ENCODE results near the gene STXBP2.

The STXBP2 gene

DNA sequence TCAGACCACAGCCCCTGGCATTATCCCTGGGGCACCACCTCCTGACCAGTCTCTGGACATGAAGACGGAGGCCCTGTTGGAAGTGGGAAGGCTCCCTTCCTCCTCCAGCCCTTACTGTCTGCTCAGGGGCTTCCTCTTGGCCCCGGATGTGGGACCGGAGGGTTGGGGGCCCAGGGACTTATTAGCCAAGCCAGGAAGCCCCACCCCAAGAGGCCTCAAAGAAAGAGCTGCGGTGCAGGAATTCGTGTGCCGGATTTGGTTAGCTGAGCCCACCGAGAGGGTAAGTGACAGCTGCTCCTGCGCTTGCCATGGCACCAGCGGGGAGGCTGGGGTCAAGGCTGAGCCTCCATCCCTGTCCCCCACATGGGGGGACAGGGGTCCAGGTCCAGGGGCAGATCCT lies 31.9 kb downstream of the STXBP2 start, which contains the start of gene RETN:
Gene RETN, plus strand, starts transcription at position 208 of the 400 bp plus-strand sequence. CDS start 278 bp downstream, outside the sequence.
- no peak within 1 kb of the TSS for H3K4me3 ChIP-seq (IDR thresholded peaks at IDR 0.05; ENCODE audit: insufficient read depth, low read depth, low read length)
- H3K27ac ChIP-seq, result no peak within 1 kb of the TSS
- no peaks in the 10 kb centered on the region for H3K79me2 ChIP-seq (ENCODE audit: insufficient read depth, low read depth)
- no peaks in the 10 kb centered on the region for H3K36me3 ChIP-seq (ENCODE audit: insufficient read depth)
- no peak within 1 kb of the TSS for H3K9ac ChIP-seq
- no peaks in the 10 kb centered on the region for H3K4me1 ChIP-seq (ENCODE audit: low read depth, poor library complexity, severe bottlenecking)
- no peak within 1 kb of the TSS for H2AFZ ChIP-seq (ENCODE audit: low read depth)
- TF ChIP-seq, protein P1, sequence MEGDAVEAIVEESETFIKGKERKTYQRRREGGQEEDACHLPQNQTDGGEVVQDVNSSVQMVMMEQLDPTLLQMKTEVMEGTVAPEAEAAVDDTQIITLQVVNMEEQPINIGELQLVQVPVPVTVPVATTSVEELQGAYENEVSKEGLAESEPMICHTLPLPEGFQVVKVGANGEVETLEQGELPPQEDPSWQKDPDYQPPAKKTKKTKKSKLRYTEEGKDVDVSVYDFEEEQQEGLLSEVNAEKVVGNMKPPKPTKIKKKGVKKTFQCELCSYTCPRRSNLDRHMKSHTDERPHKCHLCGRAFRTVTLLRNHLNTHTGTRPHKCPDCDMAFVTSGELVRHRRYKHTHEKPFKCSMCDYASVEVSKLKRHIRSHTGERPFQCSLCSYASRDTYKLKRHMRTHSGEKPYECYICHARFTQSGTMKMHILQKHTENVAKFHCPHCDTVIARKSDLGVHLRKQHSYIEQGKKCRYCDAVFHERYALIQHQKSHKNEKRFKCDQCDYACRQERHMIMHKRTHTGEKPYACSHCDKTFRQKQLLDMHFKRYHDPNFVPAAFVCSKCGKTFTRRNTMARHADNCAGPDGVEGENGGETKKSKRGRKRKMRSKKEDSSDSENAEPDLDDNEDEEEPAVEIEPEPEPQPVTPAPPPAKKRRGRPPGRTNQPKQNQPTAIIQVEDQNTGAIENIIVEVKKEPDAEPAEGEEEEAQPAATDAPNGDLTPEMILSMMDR (conservative IDR thresholded peaks at IDR 0.05; ENCODE audit: low read depth, low read length), result no peak
- peaks cover 50% of the 10 kb centered on the region; the same call in 1 of the 2 replicates for H3K27me3 ChIP-seq (ENCODE audit: insufficient read depth, low read depth)
- no peaks in the 10 kb centered on the region for H4K20me1 ChIP-seq (ENCODE audit: insufficient read depth)
- no peak within 1 kb of the TSS for H3K4me2 ChIP-seq

DNA sequence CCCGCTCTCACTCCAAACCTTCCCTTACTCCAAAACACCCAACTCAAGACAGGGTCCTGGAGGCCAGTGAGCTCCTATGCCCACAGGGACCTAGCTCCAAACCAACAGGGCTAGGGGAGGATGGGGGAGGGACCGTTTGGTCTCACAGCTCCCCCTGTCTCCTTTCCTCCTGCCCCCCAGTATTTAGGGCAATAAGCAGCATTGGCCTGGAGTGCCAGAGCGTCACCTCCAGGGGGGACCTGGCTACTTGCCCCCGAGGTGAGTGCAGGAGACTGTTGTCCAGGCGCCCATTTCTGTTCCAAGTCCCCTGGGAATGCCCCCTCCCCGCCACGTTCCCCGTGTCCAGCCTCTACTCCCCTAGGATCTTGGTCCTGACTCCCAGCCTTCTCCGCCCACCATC lies 32.7 kb downstream of the STXBP2 start:
- Histone ChIP-seq H3K27me3 (ENCODE audit: insufficient read depth, low read depth) (peaks cover 57% of the 10 kb centered on the region; the same call in 1 of the 2 replicates), H4K20me1 (ENCODE audit: insufficient read depth) (no peaks in the 10 kb centered on the region), H3K27ac (no peak overlapping the region), H2AFZ (ENCODE audit: low read depth) (no peak overlapping the region), H3K79me2 (ENCODE audit: insufficient read depth, low read depth) (no peaks in the 10 kb centered on the region), H3K4me3 (IDR thresholded peaks at IDR 0.05; ENCODE audit: insufficient read depth, low read depth, low read length) (no peak overlapping the region), H3K4me1 (ENCODE audit: low read depth, poor library complexity, severe bottlenecking) (no peaks in the 10 kb centered on the region), H3K9ac (no peak overlapping the region), H3K4me2 (no peak overlapping the region), H3K36me3 (ENCODE audit: insufficient read depth) (no peaks in the 10 kb centered on the region)
- TF ChIP-seq, protein P1 (conservative IDR thresholded peaks at IDR 0.05; ENCODE audit: low read depth, low read length), result no peak

DNA sequence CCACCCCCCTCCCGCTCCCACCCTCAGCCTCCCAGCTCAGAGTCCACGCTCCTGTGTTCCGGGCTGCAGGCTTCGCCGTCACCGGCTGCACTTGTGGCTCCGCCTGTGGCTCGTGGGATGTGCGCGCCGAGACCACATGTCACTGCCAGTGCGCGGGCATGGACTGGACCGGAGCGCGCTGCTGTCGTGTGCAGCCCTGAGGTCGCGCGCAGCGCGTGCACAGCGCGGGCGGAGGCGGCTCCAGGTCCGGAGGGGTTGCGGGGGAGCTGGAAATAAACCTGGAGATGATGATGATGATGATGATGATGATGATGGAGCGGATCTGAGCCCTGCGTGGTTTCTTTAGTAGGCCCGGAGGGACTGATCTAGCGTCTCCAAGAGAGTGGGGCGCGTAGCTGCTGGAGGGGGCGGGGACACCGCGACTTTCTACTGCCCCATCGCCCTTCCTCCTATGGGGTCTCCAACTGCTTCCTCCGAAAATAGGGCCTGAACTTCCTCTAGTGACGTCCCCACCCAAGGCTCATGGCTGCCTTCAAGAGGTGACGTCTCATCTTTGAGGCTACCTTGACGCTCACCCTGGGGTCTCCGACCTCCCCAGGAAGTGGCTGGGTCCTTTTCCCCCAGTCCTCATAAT lies 33.4 kb downstream of the STXBP2 start:
- Histone ChIP-seq H4K20me1 (ENCODE audit: insufficient read depth) (no peaks in the 10 kb centered on the region), H3K27ac (no peak overlapping the region), H3K36me3 (ENCODE audit: insufficient read depth) (no peaks in the 10 kb centered on the region), H2AFZ (ENCODE audit: low read depth) (no peak overlapping the region), H3K4me2 (no peak overlapping the region), H3K27me3 (ENCODE audit: insufficient read depth, low read depth) (peaks cover 60% of the 10 kb centered on the region; the same call in 1 of the 2 replicates), H3K4me1 (ENCODE audit: low read depth, poor library complexity, severe bottlenecking) (no peaks in the 10 kb centered on the region), H3K79me2 (ENCODE audit: insufficient read depth, low read depth) (no peaks in the 10 kb centered on the region), H3K4me3 (IDR thresholded peaks at IDR 0.05; ENCODE audit: insufficient read depth, low read depth, low read length) (no peak overlapping the region), H3K9ac (no peak overlapping the region)
- TF ChIP-seq, protein P1 (conservative IDR thresholded peaks at IDR 0.05; ENCODE audit: low read depth, low read length), result no peak

DNA sequence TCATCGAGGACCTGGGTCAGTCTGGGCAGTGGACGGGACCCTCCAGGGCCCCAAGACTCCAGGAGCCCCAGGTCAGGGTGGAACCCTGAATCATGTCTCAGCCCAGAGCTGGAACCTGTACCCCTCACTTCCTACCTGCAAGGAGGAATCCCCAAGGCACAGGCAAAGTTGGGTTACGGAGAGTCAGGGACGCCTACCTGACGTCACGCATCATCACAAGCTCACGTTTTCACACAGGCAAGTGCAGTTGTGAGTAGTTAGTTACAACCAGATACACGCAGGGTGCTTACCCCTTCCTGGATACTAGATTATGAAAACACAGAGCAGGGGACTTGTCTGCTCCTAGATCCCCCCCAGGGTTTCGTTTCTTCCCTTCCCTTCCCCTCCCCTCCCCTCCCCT lies 33.9 kb downstream of the STXBP2 start:
- H3K27me3 ChIP-seq (ENCODE audit: insufficient read depth, low read depth), result peaks cover 58% of the 10 kb centered on the region; the same call in 1 of the 2 replicates

More for the DNA sequence above, 33.9 kb downstream of the STXBP2 start:
- H2AFZ ChIP-seq (ENCODE audit: low read depth), result no peak overlapping the region
- H3K4me1 ChIP-seq (ENCODE audit: low read depth, poor library complexity, severe bottlenecking), result no peaks in the 10 kb centered on the region
- no peaks in the 10 kb centered on the region for H3K36me3 ChIP-seq (ENCODE audit: insufficient read depth)
- TF ChIP-seq, protein P1 (conservative IDR thresholded peaks at IDR 0.05; ENCODE audit: low read depth, low read length), result no peak
- no peak overlapping the region for H3K4me3 ChIP-seq (IDR thresholded peaks at IDR 0.05; ENCODE audit: insufficient read depth, low read depth, low read length)
- H3K79me2 ChIP-seq (ENCODE audit: insufficient read depth, low read depth), result no peaks in the 10 kb centered on the region
- H3K27ac ChIP-seq, result no peak overlapping the region
- no peaks in the 10 kb centered on the region for H4K20me1 ChIP-seq (ENCODE audit: insufficient read depth)
- no peak overlapping the region for H3K4me2 ChIP-seq
- no peak overlapping the region for H3K9ac ChIP-seq

All from KMS-11 (cell line).